GM04504 (cell line): ENCODE results near the gene DGKQ.
"Not testable (repeated sequence)": the region's sequence is repeated elsewhere in the genome, so short reads cannot be mapped to it uniquely, and the experiment has no call there.

Experiments
- DNase-seq: peaks from one replicate; pipeline ENCODE4 v3.0.0-alpha.2; 2012; ENCODE audit warnings: low read depth

The DGKQ gene

GRCh38 chr4:1009542-1010394 is 36.4 kb upstream of the DGKQ start:
- DNase-seq: no peak

DNA sequence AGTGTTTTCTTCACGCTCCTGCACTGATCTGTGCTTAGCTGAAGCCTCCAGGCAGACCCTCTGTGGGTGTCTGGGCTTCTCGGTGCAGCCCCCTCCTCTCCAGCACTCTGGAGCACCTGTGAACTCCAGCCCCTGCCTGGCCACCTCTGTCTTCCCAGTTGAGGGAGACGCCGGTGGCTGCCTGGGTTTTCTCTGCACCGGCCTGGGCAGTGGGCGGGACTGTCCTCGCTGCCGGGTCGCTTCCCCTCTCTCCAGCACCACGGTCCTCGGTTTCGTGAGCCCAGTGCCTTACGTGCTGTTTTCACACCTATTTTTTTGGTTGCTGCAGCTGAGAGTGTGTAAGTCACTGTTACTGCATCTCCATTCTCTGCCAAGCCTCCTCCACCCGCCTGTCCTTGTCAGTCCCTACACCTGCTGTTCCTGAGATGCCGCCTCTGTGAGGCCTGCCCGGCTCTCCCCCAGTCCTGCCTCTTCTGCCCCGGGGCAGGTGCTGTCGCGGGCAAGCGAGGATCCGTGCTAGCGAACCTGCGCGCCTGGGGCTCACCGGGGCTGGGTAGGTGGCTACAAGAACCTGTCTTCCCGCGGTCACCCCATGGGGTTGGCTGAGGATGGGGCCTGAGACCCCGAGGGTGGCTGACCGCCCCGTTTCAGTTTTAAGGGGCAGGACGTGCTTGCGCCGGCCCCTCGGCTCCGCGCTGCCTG is 35.6 kb upstream of the DGKQ start:
- DNase-seq: no peak

DNA sequence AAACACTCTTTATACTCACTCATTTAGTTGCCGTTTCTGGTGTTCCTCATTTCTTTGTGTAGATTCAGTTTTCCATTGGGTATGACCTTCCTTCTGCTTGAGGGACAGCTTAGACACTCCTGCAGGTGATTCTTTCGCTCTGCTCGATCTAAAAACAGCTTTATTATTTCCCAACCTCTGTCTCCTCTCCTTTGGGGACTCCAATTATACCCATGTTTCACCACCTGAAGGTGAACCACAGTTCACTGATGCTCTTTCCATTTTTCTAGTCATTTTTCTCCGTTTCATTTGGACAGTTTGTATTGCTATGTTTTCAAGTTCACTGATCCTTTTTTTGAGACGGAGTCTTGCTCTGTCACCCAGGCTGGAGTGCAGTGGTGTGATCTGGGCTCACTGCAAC is 33.5 kb upstream of the DGKQ start:
- no peak for DNase-seq

- no peak for DNase-seq
Observed at GRCh38 chr4:1004557-1005485, 31.5 kb upstream of the DGKQ start.

GRCh38 chr4:1004071-1004418 is 30.7 kb upstream of the DGKQ start:
- DNase-seq: no peak

- DNase-seq: no peak
Observed at GRCh38 chr4:1003271-1004070, 30.1 kb upstream of the DGKQ start.

- no peak for DNase-seq
Observed at GRCh38 chr4:1002631-1003251, 29.4 kb upstream of the DGKQ start.

GRCh38 chr4:1002131-1002630 is 28.8 kb upstream of the DGKQ start:
- no peak for DNase-seq

DNA sequence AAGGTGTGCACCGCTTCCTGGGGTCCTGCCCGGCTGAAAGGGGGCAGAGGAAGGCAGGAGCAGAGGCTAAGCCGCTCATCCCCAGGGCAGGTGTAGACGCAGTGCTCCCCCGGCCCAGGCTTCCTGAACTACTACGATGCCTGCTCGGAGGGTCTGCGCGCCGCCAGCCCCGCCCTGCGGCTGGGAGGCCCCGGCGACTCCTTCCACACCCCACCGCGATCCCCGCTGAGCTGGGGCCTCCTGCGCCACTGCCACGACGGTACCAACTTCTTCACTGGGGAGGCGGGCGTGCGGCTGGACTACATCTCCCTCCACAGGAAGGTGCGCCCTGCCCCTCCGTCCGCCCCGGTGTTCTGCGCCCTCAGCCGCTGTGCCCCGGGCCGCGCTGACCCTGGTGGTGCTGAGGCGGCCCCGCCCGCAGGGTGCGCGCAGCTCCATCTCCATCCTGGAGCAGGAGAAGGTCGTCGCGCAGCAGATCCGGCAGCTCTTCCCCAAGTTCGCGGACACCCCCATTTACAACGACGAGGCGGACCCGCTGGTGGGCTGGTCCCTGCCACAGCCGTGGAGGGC is 28.3 kb upstream of the DGKQ start:
- DNase-seq: no peak

DNA sequence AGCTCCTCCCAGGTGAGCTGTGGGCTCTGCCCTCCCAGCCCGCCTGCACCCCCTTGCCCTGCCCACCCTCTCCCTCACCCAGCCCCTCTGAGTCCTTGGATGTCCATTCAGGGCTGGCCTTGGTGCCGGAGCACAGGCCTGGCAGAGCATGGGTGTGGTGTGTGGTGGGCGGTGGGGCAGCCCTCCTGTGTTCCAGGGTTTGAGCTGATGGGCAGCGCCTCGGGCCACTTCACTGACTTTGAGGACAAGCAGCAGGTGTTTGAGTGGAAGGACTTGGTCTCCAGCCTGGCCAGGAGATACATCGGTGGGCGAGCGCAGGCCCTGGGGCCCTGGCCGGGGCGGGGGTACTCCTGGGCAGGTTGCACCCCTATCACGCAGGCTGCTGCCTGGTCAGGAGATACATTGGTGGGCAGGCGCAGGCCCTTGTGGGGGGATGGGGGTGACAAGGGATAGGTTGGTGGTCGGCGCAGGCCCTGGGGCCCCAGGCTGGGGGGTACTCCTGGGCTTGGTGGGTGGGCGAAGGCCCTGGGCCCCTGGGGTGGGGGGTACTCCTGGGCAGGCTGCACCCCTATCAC is 27.4 kb upstream of the DGKQ start:
- no peak for DNase-seq

GRCh38 chr4:999882-1000425 is 26.6 kb upstream of the DGKQ start:
- DNase-seq: no peak

DNA sequence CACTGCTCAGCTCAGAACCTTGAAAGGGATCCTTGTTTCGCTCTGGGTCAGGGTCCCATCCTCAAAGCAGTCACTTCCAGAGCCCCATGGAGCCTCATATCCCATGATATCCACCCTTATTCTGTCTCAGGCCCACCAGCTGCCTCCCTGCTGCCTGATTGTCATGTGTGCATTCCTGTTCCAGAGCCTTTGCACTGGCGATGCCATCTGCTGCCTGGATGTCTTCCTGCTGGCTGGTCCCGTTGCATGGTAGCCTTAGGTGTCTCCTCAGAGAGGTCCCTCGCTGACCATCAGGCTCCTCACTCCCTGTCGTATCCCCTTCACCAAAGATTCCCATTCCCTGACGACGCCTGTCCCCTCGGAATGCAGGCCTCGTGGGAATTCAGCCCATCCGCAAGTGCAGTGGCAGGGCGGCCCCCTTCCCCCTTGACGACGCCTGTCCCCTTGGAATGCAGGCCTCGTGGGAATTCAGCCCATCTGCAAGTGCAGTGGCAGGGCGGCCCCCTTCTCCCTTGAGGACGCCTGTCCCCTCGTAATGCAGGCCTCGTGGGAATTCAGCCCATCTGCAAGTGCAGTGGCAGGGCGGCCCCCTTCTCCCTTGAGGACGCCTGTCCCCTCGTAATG is 26.0 kb upstream of the DGKQ start:
- DNase-seq: not testable (repeated sequence)

DNA sequence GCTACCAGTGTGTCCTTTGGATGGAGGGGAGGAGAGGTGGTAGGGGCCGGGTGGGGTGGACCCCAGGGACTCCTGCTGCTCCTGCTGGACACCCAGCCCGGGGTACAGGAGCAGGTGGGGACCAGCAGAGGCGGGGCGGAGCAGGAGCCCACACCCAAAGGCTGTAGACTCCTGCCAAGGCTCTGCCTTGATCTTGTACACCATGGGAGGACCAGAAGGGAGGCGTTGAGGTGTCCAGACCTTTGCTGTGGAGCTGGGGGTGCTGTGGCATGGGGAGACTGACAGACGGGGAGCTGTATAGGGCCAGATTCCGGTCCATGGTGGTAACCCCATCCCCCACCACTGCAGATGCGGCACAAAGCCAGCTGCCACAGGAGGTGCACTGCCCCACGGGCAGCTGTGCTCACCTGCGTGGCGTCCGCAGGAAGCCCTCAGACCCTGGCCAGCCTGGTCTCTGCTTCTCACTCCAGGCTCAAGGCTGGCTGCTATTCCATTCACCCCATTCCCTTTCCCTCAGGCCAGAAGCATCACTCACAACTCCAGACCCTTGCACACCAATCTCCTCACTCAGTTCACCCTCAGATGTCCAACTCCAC is 24.8 kb upstream of the DGKQ start:
- DNase-seq: no peak

GRCh38 chr4:997375-998071 is 24.2 kb upstream of the DGKQ start:
- no peak for DNase-seq

GRCh38 chr4:996997-997374 is 23.6 kb upstream of the DGKQ start:
- no peak for DNase-seq

GRCh38 chr4:996030-996996 is 22.9 kb upstream of the DGKQ start:
- no peak for DNase-seq

DNA sequence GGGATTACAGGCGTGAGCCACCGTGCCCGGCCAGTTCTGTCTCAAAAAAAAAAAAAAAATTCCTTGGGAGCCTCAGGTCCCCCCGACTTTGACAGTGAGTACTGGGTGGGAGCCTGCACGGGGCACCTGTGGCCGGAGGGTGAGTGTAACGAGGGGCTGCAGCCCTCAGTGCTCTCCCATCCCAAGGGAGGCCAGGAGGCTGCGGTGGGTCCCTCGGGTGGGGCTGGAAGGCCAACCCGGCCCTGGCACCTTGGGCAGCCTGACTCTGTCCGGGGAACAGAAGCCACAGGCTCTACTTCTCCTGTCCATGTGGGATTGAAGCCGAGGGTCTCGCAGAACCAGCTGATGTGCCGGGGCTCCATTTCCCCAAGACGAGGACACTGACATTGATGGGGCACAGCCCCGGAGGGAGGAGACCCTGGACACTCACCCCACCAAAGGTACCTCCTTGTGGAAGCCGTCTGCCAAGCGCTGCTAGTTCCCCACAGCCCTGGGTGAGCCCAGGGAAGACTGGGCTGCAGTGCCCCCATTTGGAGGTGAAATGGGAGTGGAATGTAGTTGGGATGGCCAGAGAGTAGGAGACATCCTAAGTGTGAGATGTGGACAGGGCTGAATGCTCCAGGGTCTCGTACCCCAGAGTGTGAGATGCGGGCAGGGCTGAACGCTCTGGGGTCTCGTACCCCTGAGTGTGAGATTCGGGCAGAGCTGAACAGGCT is 22.1 kb upstream of the DGKQ start:
- DNase-seq: no peak
